GM19023 (cell line): ENCODE data around the gene PTPRB.
"Not testable (repeated sequence)": the region's sequence is repeated elsewhere in the genome, so short reads cannot be mapped to it uniquely, and the experiment has no call there.

Experiments
- ATAC-seq: cut with Tn5 transposase; IDR thresholded peaks from one replicate; pipeline ENCODE4 v1.9.1; 2021; ENCODE audit warnings: mild to moderate bottlenecking, moderate library complexity; ENCODE audit not compliant: unreplicated experiment

The PTPRB gene

GRCh38 chr12:70549340-70550179, 87.7 kb downstream of the PTPRB start:
- ATAC-seq, result no peak

GRCh38 chr12:70543444-70543843, 93.8 kb downstream of the PTPRB start:
- ATAC-seq, result no peak

- no peak for ATAC-seq
These were observed 96.2 kb downstream of the PTPRB start for GRCh38 chr12:70540996-70541395.

GRCh38 chr12:70536650-70537049, 100.6 kb downstream of the PTPRB start:
- no peak for ATAC-seq

GRCh38 chr12:70535896-70536374, 101.3 kb downstream of the PTPRB start:
- ATAC-seq, result no peak

GRCh38 chr12:70534466-70534865, 102.8 kb downstream of the PTPRB start:
- no peak for ATAC-seq

- ATAC-seq, result no peak
These were observed 107.6 kb downstream of the PTPRB start for GRCh38 chr12:70529647-70530046.

GRCh38 chr12:70520847-70521246, 116.4 kb downstream of the PTPRB start:
- no peak for ATAC-seq

GRCh38 chr12:70513426-70513825, 123.8 kb downstream of the PTPRB start:
- no peak for ATAC-seq

GRCh38 chr12:70508178-70508577, 129.1 kb downstream of the PTPRB start:
- ATAC-seq, result no peak

- no peak for ATAC-seq
These were observed 129.8 kb downstream of the PTPRB start for GRCh38 chr12:70507442-70507841.

GRCh38 chr12:70497508-70497907, 139.7 kb downstream of the PTPRB start:
- no peak for ATAC-seq

- ATAC-seq, result not testable (repeated sequence)
These were observed 144.3 kb downstream of the PTPRB start for GRCh38 chr12:70492904-70493303.

GRCh38 chr12:70490928-70491327, 146.3 kb downstream of the PTPRB start:
- ATAC-seq, result not testable (repeated sequence)

- peak; percentile 55 for ATAC-seq
These were observed 149.8 kb downstream of the PTPRB start for GRCh38 chr12:70487440-70487839.

GRCh38 chr12:70486588-70486987, 150.6 kb downstream of the PTPRB start:
- ATAC-seq, result no peak

GRCh38 chr12:70485704-70486103, 151.5 kb downstream of the PTPRB start:
- no peak for ATAC-seq

- no peak for ATAC-seq
These were observed 152.8 kb downstream of the PTPRB start for GRCh38 chr12:70484464-70484863.

GRCh38 chr12:70482764-70483163, 154.5 kb downstream of the PTPRB start:
- ATAC-seq, result no peak

- ATAC-seq, result no peak
These were observed 167.9 kb downstream of the PTPRB start for GRCh38 chr12:70469221-70469820.

GRCh38 chr12:70468741-70469140, 168.5 kb downstream of the PTPRB start:
- no peak for ATAC-seq
